A673 (cell line): ENCODE measurements around the gene IBTK. TPM values are rescaled to one million over a fixed set of nuclear protein-coding genes. Genes with fewer than 3 reads are reported as not detected.
A peak's percentile ranks its signal among the peaks of the same experiment; 100 is the strongest.

Experiments used
- BruUV-seq: library from RNA; stranded (reverse); fragments of 400-500 nt; replicated peaks from 2 replicates; lab custom pipeline; 2021; lab: Mats Ljungman, UMichigan
- CTCF ChIA-PET: fragments of 300-600 bp; sonication (Branson Sonifier 250); formaldehyde crosslinking; loops from one replicate; lab custom pipeline; 2022; ENCODE audit warnings: antibody characterized with exemption; lab: Charles Lee
- POLR2A ChIA-PET: fragments of 300-600 bp; sonication (Branson Sonifier 250); formaldehyde crosslinking; loops from one replicate; lab custom pipeline; 2022; ENCODE audit warnings: antibody characterized with exemption; ENCODE audit not compliant: low non-redundant PET; lab: Charles Lee
- DNase-seq: peaks from one replicate; pipeline ENCODE4 v3.0.0-alpha.2; 2015; ENCODE audit warnings: low spot score
- H3K27ac ChIP-seq: fragments of 200-600 bp; sonication (generic); 2 replicates; pipeline ENCODE4 v1.5.1; 2016; ENCODE audit warnings: mixed run types, low read depth, mild to moderate bottlenecking, mixed read lengths, antibody characterized with exemption, low read length; ENCODE audit not compliant: poor library complexity, severe bottlenecking
- H3K27me3 ChIP-seq: fragments of 200-600 bp; sonication (generic); replicated peaks from 2 replicates; pipeline ENCODE4 v1.6.1; 2017; ENCODE audit warnings: mixed run types, low read depth, mild to moderate bottlenecking, mixed read lengths, antibody characterized with exemption, low read length; ENCODE audit not compliant: insufficient read depth, poor library complexity
- H3K36me3 ChIP-seq: fragments of 200-600 bp; sonication (generic); 2 replicates; pipeline ENCODE4 v1.6.1; 2016; ENCODE audit warnings: mixed run types, mild to moderate bottlenecking, mixed read lengths, antibody characterized with exemption, low read length; ENCODE audit not compliant: insufficient read depth, poor library complexity, severe bottlenecking
- H3K4me1 ChIP-seq: fragments of 200-600 bp; sonication (generic); 2 replicates; pipeline ENCODE4 v1.6.1; 2017; ENCODE audit warnings: mixed run types, mild to moderate bottlenecking, mixed read lengths, antibody characterized with exemption, low read length; ENCODE audit not compliant: insufficient read depth, poor library complexity, severe bottlenecking
- H3K4me3 ChIP-seq: fragments of 200-600 bp; sonication (generic); 2 replicates; pipeline ENCODE4 v1.5.1; 2016; ENCODE audit warnings: low read depth, mixed run types, mild to moderate bottlenecking, mixed read lengths, low read length; ENCODE audit not compliant: poor library complexity, severe bottlenecking
- H3K9me3 ChIP-seq: fragments of 200-600 bp; sonication (generic); 2 replicates; pipeline ENCODE4 v1.6.1; 2016; ENCODE audit warnings: mixed run types, low read depth, mild to moderate bottlenecking, mixed read lengths, antibody characterized with exemption, low read length; ENCODE audit not compliant: poor library complexity, severe bottlenecking
- EZH2 ChIP-seq: fragments of 200-600 bp; sonication (generic); IDR thresholded peaks from 2 replicates; pipeline ENCODE4 v1.6.1; 2017; ENCODE audit warnings: borderline replicate concordance, low read depth, mild to moderate bottlenecking, mixed read lengths, antibody characterized with exemption, low read length; ENCODE audit not compliant: poor library complexity, severe bottlenecking
- intact Hi-C: fragments of 100-400 bp; cut with micrococcal nuclease; formaldehyde crosslinking; loops from one replicate; pipeline ENCODE4 v1.10.0; 2022; ENCODE audit not compliant: unreplicated experiment
- total RNA-seq: library from RNA; stranded (reverse); gene quantifications from 2 replicates; pipeline ENCODE4 v1.2.3, GENCODE V29; 2021
- TF ChIP-seq, protein P1 (sequence below): fragments of 300-800, 200-600 bp; sonication (generic); conservative IDR thresholded peaks from 2 replicates; pipeline ENCODE4 v1.5.1; 2017; ENCODE audit warnings: low read depth, mild to moderate bottlenecking, antibody characterized with exemption, low read length, moderate library complexity, mixed read lengths

IBTK gene
- total RNA-seq, 1 experiment from 2014 or later, result 41.3 TPM

DNA sequence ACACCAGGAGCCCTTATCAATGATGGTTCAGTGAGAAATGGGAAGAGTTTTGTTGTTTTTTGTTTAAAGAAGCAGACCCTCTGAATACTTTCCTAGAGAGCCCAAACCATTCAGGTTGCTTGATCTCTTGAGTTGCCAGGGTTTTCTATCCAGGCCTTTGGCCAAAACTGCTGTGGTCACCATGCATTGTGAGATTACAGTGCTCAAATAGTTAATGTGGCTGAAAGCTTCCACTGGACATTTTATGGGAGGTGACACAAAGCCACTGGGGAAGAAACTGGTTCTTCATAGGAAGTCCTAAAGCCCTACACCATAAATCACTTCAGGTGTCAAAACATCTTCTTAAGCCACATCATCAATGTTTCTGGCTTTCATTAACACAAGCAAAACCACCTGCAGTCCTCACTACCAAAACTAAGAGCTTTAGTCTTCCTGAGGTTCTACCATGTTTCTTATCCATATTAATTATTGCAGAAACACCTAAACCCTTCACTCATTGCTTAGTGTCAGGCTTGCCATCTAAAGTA lies 101.6 kb downstream of the IBTK start:
- Histone ChIP-seq H3K9me3 (no peaks in the 10 kb centered on the region), H3K4me1 (peaks cover 15% of the 10 kb centered on the region), H3K36me3 (no peaks in the 10 kb centered on the region), H3K4me3 (no peak overlapping the region), H3K27ac (no peak overlapping the region), H3K27me3 (no peaks in the 10 kb centered on the region)
- no TSS peak for BruUV-seq
- ChIA-PET POLR2A (no interaction called here), CTCF (no interaction called here)
- DNase-seq, result no peak
- intact Hi-C loops, result no loop called here
- TF ChIP-seq, protein P1, sequence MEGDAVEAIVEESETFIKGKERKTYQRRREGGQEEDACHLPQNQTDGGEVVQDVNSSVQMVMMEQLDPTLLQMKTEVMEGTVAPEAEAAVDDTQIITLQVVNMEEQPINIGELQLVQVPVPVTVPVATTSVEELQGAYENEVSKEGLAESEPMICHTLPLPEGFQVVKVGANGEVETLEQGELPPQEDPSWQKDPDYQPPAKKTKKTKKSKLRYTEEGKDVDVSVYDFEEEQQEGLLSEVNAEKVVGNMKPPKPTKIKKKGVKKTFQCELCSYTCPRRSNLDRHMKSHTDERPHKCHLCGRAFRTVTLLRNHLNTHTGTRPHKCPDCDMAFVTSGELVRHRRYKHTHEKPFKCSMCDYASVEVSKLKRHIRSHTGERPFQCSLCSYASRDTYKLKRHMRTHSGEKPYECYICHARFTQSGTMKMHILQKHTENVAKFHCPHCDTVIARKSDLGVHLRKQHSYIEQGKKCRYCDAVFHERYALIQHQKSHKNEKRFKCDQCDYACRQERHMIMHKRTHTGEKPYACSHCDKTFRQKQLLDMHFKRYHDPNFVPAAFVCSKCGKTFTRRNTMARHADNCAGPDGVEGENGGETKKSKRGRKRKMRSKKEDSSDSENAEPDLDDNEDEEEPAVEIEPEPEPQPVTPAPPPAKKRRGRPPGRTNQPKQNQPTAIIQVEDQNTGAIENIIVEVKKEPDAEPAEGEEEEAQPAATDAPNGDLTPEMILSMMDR, result no peak
- no peak for TF ChIP-seq EZH2

DNA sequence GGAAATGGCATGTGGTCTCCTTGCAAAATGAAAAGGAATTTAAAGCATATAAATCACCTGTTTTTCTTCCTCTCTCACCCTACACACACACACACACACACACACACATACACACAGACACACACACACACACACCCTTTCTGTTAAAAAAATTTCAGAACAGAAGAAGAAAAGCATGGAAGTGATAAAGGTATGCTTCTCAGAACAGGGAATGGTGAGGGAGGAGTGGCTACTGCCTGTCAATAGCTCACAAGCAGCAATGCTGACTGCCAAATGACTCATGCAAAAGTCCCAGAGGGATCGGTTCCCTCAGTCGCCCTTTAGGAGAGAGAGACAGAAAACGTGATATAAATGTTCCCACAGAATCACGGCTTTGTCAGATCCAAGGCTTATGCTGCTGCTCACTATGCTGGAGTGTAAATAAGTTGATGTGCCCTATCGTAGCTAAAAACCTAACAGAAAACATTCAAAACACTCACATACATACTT lies 102.6 kb downstream of the IBTK start:
- H3K27ac ChIP-seq, result no peak overlapping the region
- no peaks in the 10 kb centered on the region for H3K9me3 ChIP-seq
- CTCF ChIA-PET, result interaction anchor here (0.9 kb wide), 1 partner anchor 104 kb away, joined by 4 read pairs; no protein-coding TSS in a partner anchor
- H3K4me3 ChIP-seq, result no peak overlapping the region
- POLR2A ChIA-PET, result no interaction called here
- peak; percentile 86 for DNase-seq
- intact Hi-C loops, result no loop called here
- H3K36me3 ChIP-seq, result no peaks in the 10 kb centered on the region
- peaks cover 15% of the 10 kb centered on the region for H3K4me1 ChIP-seq
- BruUV-seq, result no TSS peak
- no peaks in the 10 kb centered on the region for H3K27me3 ChIP-seq
- no peak for TF ChIP-seq EZH2
- TF ChIP-seq, protein P1, result no peak

DNA sequence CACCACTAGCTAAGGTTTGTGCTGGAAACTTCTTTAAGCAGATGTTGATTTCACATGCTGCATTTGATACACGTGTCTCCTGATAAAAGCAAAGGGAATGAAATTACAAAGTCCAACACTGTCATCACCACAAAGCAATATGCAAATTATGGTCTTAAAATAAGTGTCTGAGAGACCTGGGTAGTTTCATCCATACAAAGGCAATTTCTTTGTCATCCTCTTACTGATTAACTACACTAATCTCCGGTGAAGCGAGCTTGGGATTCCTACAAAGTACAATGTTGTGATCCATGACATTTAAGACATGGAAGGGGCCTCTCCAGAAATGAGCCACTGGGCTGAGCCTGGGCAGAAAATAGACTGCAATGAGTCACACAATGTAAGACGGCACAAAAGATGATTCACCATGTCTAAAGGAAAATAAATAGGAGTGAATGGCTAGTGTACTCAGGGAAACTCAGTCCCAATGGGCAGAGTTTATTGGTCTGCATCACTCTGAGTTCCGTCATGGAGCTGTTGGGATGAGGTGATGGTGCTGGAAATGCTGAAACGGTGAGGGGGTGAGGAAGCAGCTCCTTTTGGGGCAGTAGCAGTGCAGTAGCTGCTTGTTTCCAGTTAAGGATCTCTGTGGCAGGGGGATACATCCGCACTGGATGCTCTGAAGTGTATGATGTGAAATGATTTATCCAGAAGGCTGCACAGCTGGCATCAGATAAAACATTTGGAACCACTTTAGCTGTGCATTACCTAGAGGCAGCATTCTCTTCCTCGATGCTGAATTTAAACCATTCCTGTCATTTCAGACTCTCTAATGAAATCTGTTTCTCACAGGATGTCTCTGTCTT lies 103.3 kb downstream of the IBTK start:
- BruUV-seq, result no TSS peak
- POLR2A ChIA-PET, result no interaction called here
- no peaks in the 10 kb centered on the region for H3K27me3 ChIP-seq
- H3K4me1 ChIP-seq, result peaks cover 15% of the 10 kb centered on the region
- TF ChIP-seq EZH2, result no peak
- TF ChIP-seq, protein P1, result no peak
- intact Hi-C loops, result no loop called here
- no peaks in the 10 kb centered on the region for H3K36me3 ChIP-seq
- CTCF ChIA-PET, result interaction anchor here (0.9 kb wide), 1 partner anchor 103 kb away, joined by 4 read pairs; no protein-coding TSS in a partner anchor
- peak; percentile 72 for DNase-seq
- H3K27ac ChIP-seq, result no peak overlapping the region
- no peak overlapping the region for H3K4me3 ChIP-seq
- no peaks in the 10 kb centered on the region for H3K9me3 ChIP-seq
